HepG2 (cell line): ENCODE measurements around the gene SP110. TPM values are rescaled to one million over a fixed set of nuclear protein-coding genes. Genes with fewer than 3 reads are reported as not detected.

ENCODE experiments used
- HMG20A ChIP-seq: IDR thresholded peaks from 2 replicates; pipeline ENCODE4 v1.6.1; 2016; ENCODE audit warnings: borderline replicate concordance
- JARID2 ChIP-seq: sonication (generic); formaldehyde crosslinking; IDR thresholded peaks from 2 replicates; pipeline ENCODE4 v1.8.1; 2023; ENCODE audit warnings: missing genetic modification reagents, inconsistent platforms; ENCODE audit not compliant: insufficient replicate concordance
- JUNB ChIP-seq: sonication (generic); formaldehyde crosslinking; IDR thresholded peaks from 2 replicates; pipeline ENCODE4 v1.8.0; 2022; ENCODE audit warnings: missing genetic modification reagents, mild to moderate bottlenecking, borderline replicate concordance
- KDM1A ChIP-seq: IDR thresholded peaks from 2 replicates; pipeline ENCODE4 v1.6.1; 2016; ENCODE audit warnings: missing compliant biosample characterization
- RARG ChIP-seq: sonication (generic); formaldehyde crosslinking; IDR thresholded peaks from 2 replicates; pipeline ENCODE4 v1.4.0; 2020; ENCODE audit warnings: low read depth, mild to moderate bottlenecking, missing genetic modification reagents
- REXO4 ChIP-seq: sonication (generic); formaldehyde crosslinking; IDR thresholded peaks from 2 replicates; pipeline ENCODE4 v1.8.0; 2022; ENCODE audit warnings: missing genetic modification reagents, mild to moderate bottlenecking, borderline replicate concordance
- RFX5 ChIP-seq: IDR thresholded peaks from 2 replicates; pipeline ENCODE4 v1.6.1; 2011; ENCODE audit warnings: low read depth, low read length, improper control_type of control experiment
- ZBTB42 ChIP-seq: sonication (generic); formaldehyde crosslinking; IDR thresholded peaks from 2 replicates; pipeline ENCODE4 v1.5.0; 2020; ENCODE audit warnings: mild to moderate bottlenecking, missing genetic modification reagents
- ZNF629 ChIP-seq: sonication (generic); formaldehyde crosslinking; conservative IDR thresholded peaks from 2 replicates; pipeline ENCODE4 v1.5.0; 2020; ENCODE audit warnings: missing genetic modification reagents
- ZNF674 ChIP-seq: sonication (generic); formaldehyde crosslinking; IDR thresholded peaks from 2 replicates; pipeline ENCODE4 v1.5.0; 2020; ENCODE audit warnings: low read depth, mild to moderate bottlenecking, missing genetic modification reagents
- ZNF724P ChIP-seq: sonication (generic); formaldehyde crosslinking; IDR thresholded peaks from 2 replicates; pipeline ENCODE4 v1.8.0; 2022; ENCODE audit warnings: missing genetic modification reagents, borderline replicate concordance
- ZNF747 ChIP-seq: sonication (generic); formaldehyde crosslinking; IDR thresholded peaks from 2 replicates; pipeline ENCODE4 v1.8.1; 2023; ENCODE audit warnings: missing genetic modification reagents, mild to moderate bottlenecking, borderline replicate concordance
- polyA plus RNA-seq, 8 experiments: library from polyadenylated mRNA; depleted of rRNA in 3 of 8; stranded (reverse) in 7 of 8; unstranded in 1 of 8; fragments of >200 nt; fragmentation: Illumina TruSeq in 4 of 8; extraction: Trizol in 4 of 8; gene quantifications; 2 replicates each; pipeline versions ENCODE4 v1.2.1 to v1.2.3, GENCODE V29; 2011 to 2016; ENCODE audit warnings: low read depth in 4 of 8, missing spikeins in 1 of 8, mixed read lengths in 1 of 8; ENCODE audit not compliant: insufficient read depth in 1 of 8
- total RNA-seq, 5 experiments: library from RNA; depleted of rRNA; stranded (reverse); fragments of >200 nt; fragmentation: Illumina TruSeq; extraction: Trizol; gene quantifications; 2 replicates each; pipeline ENCODE4 v1.2.3, GENCODE V29; 2016; ENCODE audit warnings: low read depth in 1 of 5
- TF ChIP-seq, protein P1 (sequence below), 2 experiments: sonication (generic) in 1 of 2; formaldehyde crosslinking in 1 of 2; IDR thresholded peaks; 2 replicates each; pipeline versions ENCODE4 v1.6.1 to v1.9.0; 2014 to 2022; ENCODE audit warnings: antibody characterized with exemption in 1 of 2, borderline replicate concordance in 1 of 2, inconsistent platforms in 1 of 2, low read depth in 1 of 2, missing genetic modification reagents in 1 of 2
- TF ChIP-seq, protein P2 (sequence below): IDR thresholded peaks from 2 replicates; pipeline ENCODE4 v1.6.1; 2016; ENCODE audit warnings: low read depth
- TF ChIP-seq, protein P3 (sequence below): sonication (generic); formaldehyde crosslinking; conservative IDR thresholded peaks from 2 replicates; pipeline ENCODE4 v1.4.0; 2020; ENCODE audit warnings: missing genetic modification reagents
- TF ChIP-seq, protein P4 (sequence below): fragments of 450-650 bp; IDR thresholded peaks from 2 replicates; pipeline ENCODE4 v1.6.1; 2017
- TF ChIP-seq, protein P5 (sequence below): sonication (generic); formaldehyde crosslinking; IDR thresholded peaks from 2 replicates; pipeline ENCODE4 v1.4.0; 2020; ENCODE audit warnings: missing genetic modification reagents

The SP110 gene
- total and polyA plus RNA-seq, 2 of the 13 experiments (the other 11 are each of a cell fraction or from before 2014, with no cell fraction given): 7.9 to 10.4 TPM

DNA sequence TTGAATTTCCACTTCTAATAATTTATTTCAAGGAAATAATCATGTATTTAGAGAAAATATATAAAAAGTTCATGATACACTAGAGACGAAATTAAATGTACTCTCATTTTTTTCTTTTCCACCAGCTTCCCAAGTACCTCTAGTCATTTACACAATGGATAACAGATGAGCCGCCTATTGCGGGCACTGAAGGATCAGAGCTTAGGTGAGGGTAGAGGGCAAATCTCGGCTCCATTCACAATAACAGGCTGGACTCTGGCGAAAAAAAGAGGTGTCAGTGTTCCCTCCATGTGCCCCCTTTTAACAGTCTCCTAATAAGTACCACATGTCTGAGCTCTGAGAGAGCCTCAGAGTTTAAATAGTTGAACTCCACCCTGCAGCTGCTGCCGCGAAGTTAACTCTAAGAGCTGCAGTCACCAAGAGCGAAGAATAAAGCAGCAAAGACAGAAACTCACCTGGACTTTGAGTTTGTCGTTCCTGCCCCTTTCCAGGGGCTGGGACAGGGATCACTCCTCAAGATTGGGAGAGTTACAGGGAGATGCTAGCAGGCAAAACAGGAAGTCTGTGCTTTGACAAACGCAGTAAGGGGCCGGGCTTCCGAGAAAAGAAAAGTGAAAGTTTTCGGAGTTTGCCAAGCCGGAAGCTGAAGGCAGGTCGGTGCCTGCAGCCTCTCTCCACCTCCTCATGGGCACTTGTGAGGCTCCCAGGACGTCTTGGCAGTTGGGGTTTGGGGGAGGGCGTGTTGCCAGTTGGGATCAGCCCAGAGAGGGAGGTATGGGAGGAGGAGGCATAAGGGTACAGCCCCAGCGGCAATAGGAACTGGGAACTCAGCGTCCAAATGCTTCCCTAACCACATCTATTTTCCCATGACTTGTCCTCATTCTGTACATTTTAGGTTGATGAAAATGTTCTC lies at the start of gene SP110 (continued):
- no peak; the same call in 1 of the 2 replicates for TF ChIP-seq ZNF747 (CRISPR knock-in tag)
- TF ChIP-seq, protein P1, sequence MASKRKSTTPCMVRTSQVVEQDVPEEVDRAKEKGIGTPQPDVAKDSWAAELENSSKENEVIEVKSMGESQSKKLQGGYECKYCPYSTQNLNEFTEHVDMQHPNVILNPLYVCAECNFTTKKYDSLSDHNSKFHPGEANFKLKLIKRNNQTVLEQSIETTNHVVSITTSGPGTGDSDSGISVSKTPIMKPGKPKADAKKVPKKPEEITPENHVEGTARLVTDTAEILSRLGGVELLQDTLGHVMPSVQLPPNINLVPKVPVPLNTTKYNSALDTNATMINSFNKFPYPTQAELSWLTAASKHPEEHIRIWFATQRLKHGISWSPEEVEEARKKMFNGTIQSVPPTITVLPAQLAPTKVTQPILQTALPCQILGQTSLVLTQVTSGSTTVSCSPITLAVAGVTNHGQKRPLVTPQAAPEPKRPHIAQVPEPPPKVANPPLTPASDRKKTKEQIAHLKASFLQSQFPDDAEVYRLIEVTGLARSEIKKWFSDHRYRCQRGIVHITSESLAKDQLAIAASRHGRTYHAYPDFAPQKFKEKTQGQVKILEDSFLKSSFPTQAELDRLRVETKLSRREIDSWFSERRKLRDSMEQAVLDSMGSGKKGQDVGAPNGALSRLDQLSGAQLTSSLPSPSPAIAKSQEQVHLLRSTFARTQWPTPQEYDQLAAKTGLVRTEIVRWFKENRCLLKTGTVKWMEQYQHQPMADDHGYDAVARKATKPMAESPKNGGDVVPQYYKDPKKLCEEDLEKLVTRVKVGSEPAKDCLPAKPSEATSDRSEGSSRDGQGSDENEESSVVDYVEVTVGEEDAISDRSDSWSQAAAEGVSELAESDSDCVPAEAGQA (IDR thresholded peaks at IDR 0.05; ENCODE audit: low read depth): no peak
- TF ChIP-seq, protein P1 (CRISPR knock-in tag; IDR thresholded peaks at IDR 0.05; ENCODE audit: borderline replicate concordance): no peak
- no peak for TF ChIP-seq ZNF724P (CRISPR knock-in tag)
- TF ChIP-seq REXO4 (CRISPR knock-in tag): no peak
- TF ChIP-seq, protein P2, sequence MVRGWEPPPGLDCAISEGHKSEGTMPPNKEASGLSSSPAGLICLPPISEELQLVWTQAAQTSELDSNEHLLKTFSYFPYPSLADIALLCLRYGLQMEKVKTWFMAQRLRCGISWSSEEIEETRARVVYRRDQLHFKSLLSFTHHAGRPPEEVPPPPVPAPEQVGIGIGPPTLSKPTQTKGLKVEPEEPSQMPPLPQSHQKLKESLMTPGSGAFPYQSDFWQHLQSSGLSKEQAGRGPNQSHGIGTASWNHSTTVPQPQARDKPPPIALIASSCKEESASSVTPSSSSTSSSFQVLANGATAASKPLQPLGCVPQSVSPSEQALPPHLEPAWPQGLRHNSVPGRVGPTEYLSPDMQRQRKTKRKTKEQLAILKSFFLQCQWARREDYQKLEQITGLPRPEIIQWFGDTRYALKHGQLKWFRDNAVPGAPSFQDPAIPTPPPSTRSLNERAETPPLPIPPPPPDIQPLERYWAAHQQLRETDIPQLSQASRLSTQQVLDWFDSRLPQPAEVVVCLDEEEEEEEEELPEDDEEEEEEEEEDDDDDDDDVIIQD (CRISPR knock-in tag): no peak
- no peak for TF ChIP-seq ZBTB42 (CRISPR knock-in tag)
- TF ChIP-seq ZNF629 (CRISPR knock-in tag): no peak
- TF ChIP-seq KDM1A: no peak
- no peak for TF ChIP-seq ZNF674 (CRISPR knock-in tag)
- TF ChIP-seq, protein P3, sequence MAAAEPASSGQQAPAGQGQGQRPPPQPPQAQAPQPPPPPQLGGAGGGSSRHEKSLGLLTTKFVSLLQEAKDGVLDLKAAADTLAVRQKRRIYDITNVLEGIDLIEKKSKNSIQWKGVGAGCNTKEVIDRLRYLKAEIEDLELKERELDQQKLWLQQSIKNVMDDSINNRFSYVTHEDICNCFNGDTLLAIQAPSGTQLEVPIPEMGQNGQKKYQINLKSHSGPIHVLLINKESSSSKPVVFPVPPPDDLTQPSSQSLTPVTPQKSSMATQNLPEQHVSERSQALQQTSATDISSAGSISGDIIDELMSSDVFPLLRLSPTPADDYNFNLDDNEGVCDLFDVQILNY (CRISPR knock-in tag): no peak
- TF ChIP-seq, protein P4, sequence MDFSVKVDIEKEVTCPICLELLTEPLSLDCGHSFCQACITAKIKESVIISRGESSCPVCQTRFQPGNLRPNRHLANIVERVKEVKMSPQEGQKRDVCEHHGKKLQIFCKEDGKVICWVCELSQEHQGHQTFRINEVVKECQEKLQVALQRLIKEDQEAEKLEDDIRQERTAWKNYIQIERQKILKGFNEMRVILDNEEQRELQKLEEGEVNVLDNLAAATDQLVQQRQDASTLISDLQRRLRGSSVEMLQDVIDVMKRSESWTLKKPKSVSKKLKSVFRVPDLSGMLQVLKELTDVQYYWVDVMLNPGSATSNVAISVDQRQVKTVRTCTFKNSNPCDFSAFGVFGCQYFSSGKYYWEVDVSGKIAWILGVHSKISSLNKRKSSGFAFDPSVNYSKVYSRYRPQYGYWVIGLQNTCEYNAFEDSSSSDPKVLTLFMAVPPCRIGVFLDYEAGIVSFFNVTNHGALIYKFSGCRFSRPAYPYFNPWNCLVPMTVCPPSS: no peak
- TF ChIP-seq JARID2 (CRISPR knock-in tag): no peak
- TF ChIP-seq, protein P5, sequence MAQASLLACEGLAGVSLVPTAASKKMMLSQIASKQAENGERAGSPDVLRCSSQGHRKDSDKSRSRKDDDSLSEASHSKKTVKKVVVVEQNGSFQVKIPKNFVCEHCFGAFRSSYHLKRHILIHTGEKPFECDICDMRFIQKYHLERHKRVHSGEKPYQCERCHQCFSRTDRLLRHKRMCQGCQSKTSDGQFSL (CRISPR knock-in tag): no peak
- no peak for TF ChIP-seq RARG (CRISPR knock-in tag)
- TF ChIP-seq HMG20A: no peak
- TF ChIP-seq RFX5: no peak
- no peak for TF ChIP-seq JUNB (CRISPR knock-in tag)
